HG03571 (cell line): ENCODE results near the gene LYSMD3.

Experiments used
- ATAC-seq: cut with Tn5 transposase; IDR thresholded peaks from one replicate; pipeline ENCODE4 v1.9.1; 2021; ENCODE audit not compliant: unreplicated experiment

Gene LYSMD3

GRCh38 chr5:90483206-90483605, 46.2 kb downstream of the LYSMD3 start:
- ATAC-seq, result no peak

- no peak for ATAC-seq
Observed at GRCh38 chr5:90480699-90481098, 48.7 kb downstream of the LYSMD3 start.

- no peak for ATAC-seq
Observed at GRCh38 chr5:90479611-90480385, 49.6 kb downstream of the LYSMD3 start.

GRCh38 chr5:90477621-90478215, 51.7 kb downstream of the LYSMD3 start:
- no peak for ATAC-seq

- no peak for ATAC-seq
Observed at GRCh38 chr5:90477073-90477472, 52.3 kb downstream of the LYSMD3 start.

GRCh38 chr5:90476391-90476790, 53.0 kb downstream of the LYSMD3 start:
- ATAC-seq, result no peak

- no peak for ATAC-seq
Observed at GRCh38 chr5:90475436-90475980, 53.9 kb downstream of the LYSMD3 start.

GRCh38 chr5:90474235-90475107, 54.9 kb downstream of the LYSMD3 start, which contains the start of the genes MBLAC2 and POLR3G:
Gene MBLAC2, minus strand, starts transcription at chr5:90474771. Its CDS starts 479 bp downstream, at chr5:90474292.
Gene POLR3G, plus strand, starts transcription at chr5:90474864. Its CDS starts 10,704 bp downstream, at chr5:90485568.
- ATAC-seq, result peak; percentile 88

- peak; percentile 10 for ATAC-seq
Observed at GRCh38 chr5:90473396-90474234, 55.8 kb downstream of the LYSMD3 start.

- no peak for ATAC-seq
Observed at GRCh38 chr5:90472783-90473395, 56.5 kb downstream of the LYSMD3 start.
